SK-N-SH (cell line): ENCODE measurements around the gene MACROH2A2. TPM values are rescaled to one million over a fixed set of nuclear protein-coding genes. Genes with fewer than 3 reads are reported as not detected.

Experiments used
- CTCF ChIA-PET: fragments of 300-600, 350-600 bp; formaldehyde crosslinking; extraction: SDS; loops from one replicate; lab custom pipeline; 2021; lab: Yijun Ruan, JAX
- POLR2A ChIA-PET: fragments of 350-600 bp; sonication (Branson Sonifier 250); formaldehyde crosslinking; extraction: SDS; loops from one replicate; lab custom pipeline; 2020; ENCODE audit warnings: antibody characterized with exemption, inconsistent platforms; lab: Yijun Ruan, JAX
- DNase-seq: peaks from one replicate; pipeline ENCODE4 v3.0.0; 2012
- H2AFZ ChIP-seq: fragments of 200-600 bp; sonication (generic); 2 replicates; pipeline ENCODE4 v1.8.1; 2016; ENCODE audit warnings: antibody characterized with exemption, mild to moderate bottlenecking, low read depth
- H3F3A ChIP-seq: fragments of 200-600 bp; sonication (generic); replicated peaks from 2 replicates; pipeline ENCODE3; 2016; ENCODE audit warnings: antibody characterized with exemption, mild to moderate bottlenecking; ENCODE audit not compliant: insufficient read depth
- H3K27ac ChIP-seq, 2 experiments: fragments of 200-500 bp in 1 of 2; fragments of 200-600 bp in 1 of 2; sonication (Bioruptor generic) in 1 of 2; sonication (generic), shearing (Covaris generic) in 1 of 2; 2 replicates each; pipeline versions ENCODE4 v1.5.1 to v1.6.1; 2014 to 2016; ENCODE audit warnings: low read depth in 2 of 2, inconsistent platforms in 1 of 2, low read length in 1 of 2, mild to moderate bottlenecking in 1 of 2, mixed read lengths in 1 of 2
- H3K27me3 ChIP-seq: fragments of 200-600 bp; sonication (generic), shearing (Covaris generic); 2 replicates; pipeline ENCODE4 v1.6.1; 2016; ENCODE audit warnings: mixed run types; ENCODE audit not compliant: insufficient read depth
- H3K36me3 ChIP-seq, 2 experiments: fragments of 200-500 bp in 1 of 2; fragments of 200-600 bp in 1 of 2; sonication (Bioruptor generic) in 1 of 2; sonication (generic) in 1 of 2; replicated peaks in 1 of 2; 2 replicates each; pipeline versions ENCODE3 to v1.5.1; 2014 to 2016; ENCODE audit warnings: low read length in 1 of 2, mild to moderate bottlenecking in 1 of 2; ENCODE audit not compliant: insufficient read depth in 2 of 2, control insufficient read depth in 1 of 2
- H3K4me1 ChIP-seq, 2 experiments: fragments of 200-500 bp in 1 of 2; fragments of 200-600 bp in 1 of 2; sonication (Bioruptor generic) in 1 of 2; sonication (generic), shearing (Covaris generic) in 1 of 2; 2 replicates each; pipeline versions ENCODE4 v1.5.1 to v1.6.1; 2014 to 2016; ENCODE audit warnings: low read depth in 1 of 2, low read length in 1 of 2, mixed run types in 1 of 2; ENCODE audit not compliant: insufficient read depth in 2 of 2, control insufficient read depth in 1 of 2
- H3K4me2 ChIP-seq: fragments of 200-600 bp; sonication (generic), shearing (Covaris generic); 2 replicates; pipeline ENCODE4 v1.6.1; 2017; ENCODE audit warnings: mixed run types
- H3K4me3 ChIP-seq, 2 experiments: fragments of 200-500 bp in 1 of 2; fragments of 200-600 bp in 1 of 2; sonication (Bioruptor generic) in 1 of 2; sonication (generic), shearing (Covaris generic) in 1 of 2; 2 replicates each; pipeline versions ENCODE4 v1.5.1 to v1.8.1; 2014 to 2016; ENCODE audit warnings: low read depth in 2 of 2, inconsistent platforms in 1 of 2, low read length in 1 of 2, mild to moderate bottlenecking in 1 of 2, mixed read lengths in 1 of 2, moderate library complexity in 1 of 2
- H3K79me2 ChIP-seq: fragments of 200-600 bp; sonication (generic); 2 replicates; pipeline ENCODE4 v1.8.1; 2017; ENCODE audit warnings: mild to moderate bottlenecking; ENCODE audit not compliant: insufficient read depth
- H3K9ac ChIP-seq: fragments of 200-600 bp; sonication (generic); 2 replicates; pipeline ENCODE4 v1.6.1; 2017; ENCODE audit warnings: mixed run types
- H3K9me2 ChIP-seq: fragments of 200-600 bp; sonication (generic); 2 replicates; pipeline ENCODE4 v1.6.1; 2017; ENCODE audit warnings: mixed run types
- H3K9me3 ChIP-seq: fragments of 200-600 bp; sonication (generic); 2 replicates; pipeline ENCODE4 v1.6.1; 2017; ENCODE audit warnings: mixed run types, mild to moderate bottlenecking, moderate library complexity
- H4K20me1 ChIP-seq: fragments of 200-600 bp; sonication (generic); 2 replicates; pipeline ENCODE4 v1.6.1; 2017; ENCODE audit warnings: mild to moderate bottlenecking, mixed run types; ENCODE audit not compliant: insufficient read depth
- EZH2phosphoT487 ChIP-seq: fragments of 200-600 bp; sonication (generic); IDR thresholded peaks from 2 replicates; pipeline ENCODE4 v1.6.1; 2017; ENCODE audit warnings: low read depth, mixed run types, mild to moderate bottlenecking, antibody characterized with exemption, moderate library complexity, borderline replicate concordance
- FOSL2 ChIP-seq: IDR thresholded peaks from 2 replicates; pipeline ENCODE4 v1.4.0; 2012; ENCODE audit warnings: low read depth, mild to moderate bottlenecking, moderate library complexity, borderline replicate concordance
- FOXJ3 ChIP-seq: sonication (generic); formaldehyde crosslinking; IDR thresholded peaks from 2 replicates; pipeline ENCODE4 v1.5.1; 2020; ENCODE audit warnings: mild to moderate bottlenecking, missing genetic modification reagents
- FOXM1 ChIP-seq: IDR thresholded peaks from 2 replicates; pipeline ENCODE4 v1.4.0; 2012; ENCODE audit warnings: low read depth, mild to moderate bottlenecking
- GABPA ChIP-seq: IDR thresholded peaks from 2 replicates; pipeline ENCODE4 v1.4.0; 2012; ENCODE audit warnings: low read depth, mild to moderate bottlenecking
- GATA2 ChIP-seq: sonication (generic); formaldehyde crosslinking; IDR thresholded peaks from 2 replicates; pipeline ENCODE4 v1.5.0; 2020; ENCODE audit warnings: mild to moderate bottlenecking, missing genetic modification reagents
- JUND ChIP-seq: IDR thresholded peaks from 2 replicates; pipeline ENCODE4 v1.4.0; 2012
- MEF2A ChIP-seq: IDR thresholded peaks from 2 replicates; pipeline ENCODE4 v1.4.0; 2012; ENCODE audit warnings: low read depth, borderline replicate concordance
- MXI1 ChIP-seq: IDR thresholded peaks from 2 replicates; pipeline ENCODE4 v1.6.1; 2012; ENCODE audit warnings: mild to moderate bottlenecking, low read depth, low read length, improper control_type of control experiment
- NRF1 ChIP-seq: IDR thresholded peaks from 2 replicates; pipeline ENCODE4 v1.6.1; 2012; ENCODE audit warnings: low read depth, mild to moderate bottlenecking, low read length
- POLR2AphosphoS5 ChIP-seq: IDR thresholded peaks from 2 replicates; pipeline ENCODE4 v1.6.1; 2012; ENCODE audit warnings: low read depth, low read length
- RCOR1 ChIP-seq: fragments of 150-350 bp; IDR thresholded peaks from 2 replicates; pipeline ENCODE4 v1.6.1; 2017; ENCODE audit warnings: antibody characterized with exemption, low read length
- RFX5 ChIP-seq: IDR thresholded peaks from 2 replicates; pipeline ENCODE4 v1.6.1; 2012; ENCODE audit warnings: mild to moderate bottlenecking, improper control_type of control experiment, low read length
- RXRA ChIP-seq: IDR thresholded peaks from 2 replicates; pipeline ENCODE4 v1.4.0; 2012; ENCODE audit warnings: low read depth, mild to moderate bottlenecking, borderline replicate concordance
- SIN3A ChIP-seq: IDR thresholded peaks from 2 replicates; pipeline ENCODE4 v1.6.1; 2012; ENCODE audit warnings: low read depth, mild to moderate bottlenecking, low read length, moderate library complexity, borderline replicate concordance
- SMC3 ChIP-seq: IDR thresholded peaks from 2 replicates; pipeline ENCODE4 v1.6.1; 2012; ENCODE audit warnings: low read depth, low read length, improper control_type of control experiment
- TCF12 ChIP-seq: IDR thresholded peaks from 2 replicates; pipeline ENCODE4 v1.4.0; 2012
- YY1 ChIP-seq: IDR thresholded peaks from 2 replicates; pipeline ENCODE4 v1.4.0; 2012; ENCODE audit warnings: low read depth, mild to moderate bottlenecking
- ZBTB33 ChIP-seq: IDR thresholded peaks from 2 replicates; pipeline ENCODE4 v1.4.0; 2012; ENCODE audit warnings: low read depth, borderline replicate concordance
- WGBS: methylation state at CpG from one replicate; pipeline ENCODE4 v1.1.6; 2017; ENCODE audit warnings: low lambda C conversion rate; 5-methylcytosine and 5-hydroxymethylcytosine counted together
- polyA plus RNA-seq, 3 experiments: library from polyadenylated mRNA; depleted of rRNA; stranded (reverse); fragments of >200 nt; gene quantifications; 2 replicates each; pipeline ENCODE4 v1.2.3, GENCODE V29; 2012
- TF ChIP-seq, protein P1 (sequence below): fragments of 150-350 bp; IDR thresholded peaks from 2 replicates; pipeline ENCODE4 v1.6.1; 2017; ENCODE audit warnings: antibody characterized with exemption, low read length, low read depth, borderline replicate concordance
- TF ChIP-seq, protein P2 (sequence below): IDR thresholded peaks from 2 replicates; pipeline ENCODE4 v1.4.0; 2012; ENCODE audit warnings: low read depth
- TF ChIP-seq, protein P3 (sequence below): IDR thresholded peaks from 2 replicates; pipeline ENCODE4 v1.6.1; 2012; ENCODE audit warnings: mild to moderate bottlenecking, low read depth, low read length, moderate library complexity

Gene MACROH2A2
- polyA plus RNA-seq, 1 of the 3 experiments (the other 2 are of a cell fraction), result 28.9 TPM

- TF ChIP-seq MEF2A (no peak), GABPA (no peak), MXI1 (no peak)
Measured at GRCh38 chr10:70054902-70055301, 2.3 kb downstream of the MACROH2A2 start (continued).

DNA sequence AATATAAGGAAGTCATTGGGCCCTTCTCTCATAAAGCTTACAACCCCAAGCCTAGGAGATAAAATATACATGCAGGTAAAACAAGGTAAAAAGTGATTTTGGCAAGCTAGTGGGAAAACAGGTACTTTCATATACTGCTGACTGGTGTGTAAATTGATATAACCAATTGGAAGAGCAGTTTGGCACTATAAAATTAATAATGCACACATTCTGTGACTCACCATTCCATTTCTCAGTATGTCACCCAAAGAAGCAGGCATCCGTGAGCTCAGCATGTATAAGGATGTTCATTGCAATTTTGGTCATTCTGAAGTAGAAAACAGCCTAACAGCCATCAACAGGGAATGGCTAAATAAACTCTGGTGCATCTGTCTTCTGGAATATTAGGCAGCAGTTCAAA lies 2.9 kb downstream of the MACROH2A2 start:
- Histone ChIP-seq H3K9ac (no peak overlapping the region), H3K4me2 (no peak overlapping the region), H3K79me2 (peaks cover 25% of the 10 kb centered on the region), H3K36me3 (no peaks in the 10 kb centered on the region), H3K4me1 (peaks cover 8 to 12% of the 10 kb centered on the region in 2 experiments; a peak in 3 of 4 replicates), H3K4me3 (no peak overlapping the region), H2AFZ (no peak overlapping the region), H4K20me1 (no peaks in the 10 kb centered on the region), H3K27ac (no peak overlapping the region), H3K27me3 (no peaks in the 10 kb centered on the region), H3F3A (no peaks in the 10 kb centered on the region), H3K9me2 (no peaks in the 10 kb centered on the region), H3K9me3 (no peaks in the 10 kb centered on the region)
- CTCF ChIA-PET, result interaction anchor here (1.0 to 2.1 kb wide), 4 partner anchors 16 to 97 kb away, joined by 3 to 7 read pairs (median 4); partner anchors contain the start of gene TYSND1
- no peak for DNase-seq
- POLR2A ChIA-PET, result no interaction called here
- WGBS, result 53% methylated on average over 1 of the region's 1 CpG
- TF ChIP-seq GABPA (no peak), POLR2AphosphoS5 (no peak), NRF1 (no peak), FOSL2 (peak; percentile 21; the same call in 1 of the 2 replicates), JUND (no peak), RFX5 (no peak)

GRCh38 chr10:70057306-70057705 lies 4.7 kb downstream of the MACROH2A2 start:
- Histone ChIP-seq H3K4me2 (no peak overlapping the region), H3K36me3 (no peaks in the 10 kb centered on the region), H3K9ac (no peak overlapping the region), H3K4me1 (peaks cover 0 to 9% of the 10 kb centered on the region in 2 experiments; a peak in 2 of 4 replicates), H3K9me2 (no peaks in the 10 kb centered on the region), H2AFZ (no peak overlapping the region), H3K27me3 (no peaks in the 10 kb centered on the region), H3K79me2 (peaks cover 30% of the 10 kb centered on the region), H4K20me1 (no peaks in the 10 kb centered on the region), H3F3A (no peaks in the 10 kb centered on the region), H3K27ac (no peak overlapping the region), H3K9me3 (no peaks in the 10 kb centered on the region), H3K4me3 (no peak overlapping the region)
- CTCF ChIA-PET, result interaction anchor here (1.1 to 1.6 kb wide), 3 partner anchors 58 to 83 kb away, joined by 3 to 6 read pairs (median 4); no protein-coding TSS in a partner anchor
- no peak for DNase-seq
- 85% methylated on average over 4 of the region's 4 CpGs for WGBS
- POLR2A ChIA-PET, result no interaction called here
- no peak for TF ChIP-seq GATA2 (CRISPR knock-in tag)
- no peak for TF ChIP-seq EZH2phosphoT487
- no peak for TF ChIP-seq SIN3A
- TF ChIP-seq RXRA, result no peak
- TF ChIP-seq FOXJ3 (CRISPR knock-in tag), result no peak
- no peak for TF ChIP-seq TCF12
- TF ChIP-seq, protein P1, sequence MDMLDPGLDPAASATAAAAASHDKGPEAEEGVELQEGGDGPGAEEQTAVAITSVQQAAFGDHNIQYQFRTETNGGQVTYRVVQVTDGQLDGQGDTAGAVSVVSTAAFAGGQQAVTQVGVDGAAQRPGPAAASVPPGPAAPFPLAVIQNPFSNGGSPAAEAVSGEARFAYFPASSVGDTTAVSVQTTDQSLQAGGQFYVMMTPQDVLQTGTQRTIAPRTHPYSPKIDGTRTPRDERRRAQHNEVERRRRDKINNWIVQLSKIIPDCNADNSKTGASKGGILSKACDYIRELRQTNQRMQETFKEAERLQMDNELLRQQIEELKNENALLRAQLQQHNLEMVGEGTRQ, result no peak
- TF ChIP-seq SMC3, result no peak
- TF ChIP-seq, protein P2, sequence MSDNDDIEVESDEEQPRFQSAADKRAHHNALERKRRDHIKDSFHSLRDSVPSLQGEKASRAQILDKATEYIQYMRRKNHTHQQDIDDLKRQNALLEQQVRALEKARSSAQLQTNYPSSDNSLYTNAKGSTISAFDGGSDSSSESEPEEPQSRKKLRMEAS, result no peak
- TF ChIP-seq FOXM1, result no peak
- no peak for TF ChIP-seq RCOR1
- no peak for TF ChIP-seq JUND
- no peak for TF ChIP-seq YY1
- no peak for TF ChIP-seq ZBTB33
- TF ChIP-seq, protein P3, sequence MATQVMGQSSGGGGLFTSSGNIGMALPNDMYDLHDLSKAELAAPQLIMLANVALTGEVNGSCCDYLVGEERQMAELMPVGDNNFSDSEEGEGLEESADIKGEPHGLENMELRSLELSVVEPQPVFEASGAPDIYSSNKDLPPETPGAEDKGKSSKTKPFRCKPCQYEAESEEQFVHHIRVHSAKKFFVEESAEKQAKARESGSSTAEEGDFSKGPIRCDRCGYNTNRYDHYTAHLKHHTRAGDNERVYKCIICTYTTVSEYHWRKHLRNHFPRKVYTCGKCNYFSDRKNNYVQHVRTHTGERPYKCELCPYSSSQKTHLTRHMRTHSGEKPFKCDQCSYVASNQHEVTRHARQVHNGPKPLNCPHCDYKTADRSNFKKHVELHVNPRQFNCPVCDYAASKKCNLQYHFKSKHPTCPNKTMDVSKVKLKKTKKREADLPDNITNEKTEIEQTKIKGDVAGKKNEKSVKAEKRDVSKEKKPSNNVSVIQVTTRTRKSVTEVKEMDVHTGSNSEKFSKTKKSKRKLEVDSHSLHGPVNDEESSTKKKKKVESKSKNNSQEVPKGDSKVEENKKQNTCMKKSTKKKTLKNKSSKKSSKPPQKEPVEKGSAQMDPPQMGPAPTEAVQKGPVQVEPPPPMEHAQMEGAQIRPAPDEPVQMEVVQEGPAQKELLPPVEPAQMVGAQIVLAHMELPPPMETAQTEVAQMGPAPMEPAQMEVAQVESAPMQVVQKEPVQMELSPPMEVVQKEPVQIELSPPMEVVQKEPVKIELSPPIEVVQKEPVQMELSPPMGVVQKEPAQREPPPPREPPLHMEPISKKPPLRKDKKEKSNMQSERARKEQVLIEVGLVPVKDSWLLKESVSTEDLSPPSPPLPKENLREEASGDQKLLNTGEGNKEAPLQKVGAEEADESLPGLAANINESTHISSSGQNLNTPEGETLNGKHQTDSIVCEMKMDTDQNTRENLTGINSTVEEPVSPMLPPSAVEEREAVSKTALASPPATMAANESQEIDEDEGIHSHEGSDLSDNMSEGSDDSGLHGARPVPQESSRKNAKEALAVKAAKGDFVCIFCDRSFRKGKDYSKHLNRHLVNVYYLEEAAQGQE, result no peak
